Upper lobe of left lung (tissue), 6 donors: ENCODE results near the gene FAM120B. TPM values are rescaled to one million over a fixed set of nuclear protein-coding genes. Genes with fewer than 3 reads are reported as not detected.
"Not testable (repeated sequence)": the region's sequence is repeated elsewhere in the genome, so short reads cannot be mapped to it uniquely, and the experiment has no call there.

ENCODE experiments used
- ATAC-seq, 2 donors: fragments of 200-7000 bp; cut with Tn5 transposase; one replicate each; pipeline ENCODE4 v1.9.1; 2022; ENCODE audit warnings: mild to moderate bottlenecking in 2 of 2, moderate library complexity in 2 of 2; ENCODE audit not compliant: low FRiP score in 2 of 2
- DNase-seq, 2 donors: peaks; one replicate each; pipeline ENCODE4 v3.0.0-alpha.2; 2019 to 2020
- H3K27ac ChIP-seq, 4 donors: fragments of 200-600 bp; sonication (generic); one replicate each; pipeline ENCODE4 v1.5.1; 2016 to 2019
- H3K27me3 ChIP-seq, 4 donors: fragments of 200-600 bp; sonication (generic); one replicate each; pipeline ENCODE4 v1.5.1; 2017 to 2019
- H3K36me3 ChIP-seq, 4 donors: fragments of 200-600 bp; sonication (generic); one replicate each; pipeline ENCODE4 v1.5.1; 2016 to 2019
- H3K4me1 ChIP-seq, 4 donors: fragments of 200-600 bp; sonication (generic); one replicate each; pipeline ENCODE4 v1.5.1; 2018 to 2019
- H3K4me3 ChIP-seq, 4 donors: fragments of 200-600 bp; sonication (generic); one replicate each; pipeline ENCODE4 v1.5.1; 2017 to 2019; ENCODE audit warnings: mild to moderate bottlenecking in 2 of 4, moderate library complexity in 1 of 4
- H3K9me3 ChIP-seq, 4 donors: fragments of 200-600 bp; sonication (generic); one replicate each; pipeline ENCODE4 v1.5.1; 2018 to 2019
- EP300 ChIP-seq, 4 donors: sonication (generic); formaldehyde crosslinking; IDR thresholded peaks; one replicate each; pipeline ENCODE4 v1.5.1; 2017; ENCODE audit warnings: antibody characterized with exemption in 4 of 4, control low read depth in 2 of 4
- POLR2A ChIP-seq, 4 donors: fragments of 450-650 bp; IDR thresholded peaks; one replicate each; pipeline ENCODE4 v1.5.1; 2016 to 2017; ENCODE audit warnings: antibody characterized with exemption in 4 of 4, mild to moderate bottlenecking in 2 of 4
- POLR2AphosphoS5 ChIP-seq, 2 donors: sonication (generic); formaldehyde crosslinking; IDR thresholded peaks; one replicate each; pipeline ENCODE4 v1.5.1; 2017; ENCODE audit warnings: antibody characterized with exemption in 2 of 2
- WGBS, 2 donors: methylation state at CpG; one replicate each; pipeline ENCODE4 v1.1.5; 2017 to 2018; 5-methylcytosine and 5-hydroxymethylcytosine counted together
- total RNA-seq, 6 donors: library from RNA; depleted of rRNA in 4 of 6; stranded (reverse); fragments of >200 nt in 4 of 6; gene quantifications; one replicate each; pipeline versions ENCODE4 v1.1.0 to v1.2.1, GENCODE V29; 2016 to 2021
- TF ChIP-seq, protein P1 (sequence below), 6 experiments: fragments of 450-650 bp in 4 of 6; fragments of 200-600 bp in 2 of 6; sonication (generic) in 2 of 6; IDR thresholded peaks; one replicate each; pipeline ENCODE4 v1.5.1; 2016 to 2019; ENCODE audit warnings: antibody characterized with exemption in 6 of 6
- donor health status: DM: no; HTN: no; CAD: no; lungs with moderate emphysema.
- donor health status: DM: no; HTN: yes; CAD: no; lungs with severe emphysema.

Gene FAM120B
- total RNA-seq, 6 donors from 2014 or later: 20.1 to 51.3 (median 28.3) TPM

DNA sequence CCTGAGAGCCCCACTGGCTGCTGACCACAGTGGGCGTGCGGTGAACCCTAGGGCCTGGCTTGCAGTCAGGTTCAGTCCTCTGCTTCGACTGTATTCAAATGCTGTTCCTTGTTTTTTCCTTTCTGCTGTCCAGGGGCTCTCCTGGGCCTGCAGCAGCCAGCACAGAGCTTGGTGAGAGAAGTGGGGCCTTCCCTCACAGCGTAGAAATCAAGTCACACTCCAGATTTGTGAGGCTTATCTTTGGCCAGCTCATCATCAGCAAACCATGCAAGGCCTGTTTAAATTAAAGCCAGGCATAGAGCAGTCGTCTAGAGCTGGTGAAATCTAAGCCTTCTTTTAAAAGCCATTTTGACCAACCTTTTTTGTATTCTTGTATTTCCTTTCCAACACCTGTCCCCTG lies 8.4 kb downstream of the FAM120B start:
- Histone ChIP-seq H3K4me1 (peaks cover 0 to 40% (median 5%) of the 10 kb centered on the region in 4 donors), H3K27me3 (no peaks in the 10 kb centered on the region)
- no peak for TF ChIP-seq EP300 (IDR thresholded peaks at IDR 0.05)
- TF ChIP-seq POLR2AphosphoS5 (IDR thresholded peaks at IDR 0.05): no peak
- no peak for TF ChIP-seq POLR2A (IDR thresholded peaks at IDR 0.05)
- TF ChIP-seq, protein P1, sequence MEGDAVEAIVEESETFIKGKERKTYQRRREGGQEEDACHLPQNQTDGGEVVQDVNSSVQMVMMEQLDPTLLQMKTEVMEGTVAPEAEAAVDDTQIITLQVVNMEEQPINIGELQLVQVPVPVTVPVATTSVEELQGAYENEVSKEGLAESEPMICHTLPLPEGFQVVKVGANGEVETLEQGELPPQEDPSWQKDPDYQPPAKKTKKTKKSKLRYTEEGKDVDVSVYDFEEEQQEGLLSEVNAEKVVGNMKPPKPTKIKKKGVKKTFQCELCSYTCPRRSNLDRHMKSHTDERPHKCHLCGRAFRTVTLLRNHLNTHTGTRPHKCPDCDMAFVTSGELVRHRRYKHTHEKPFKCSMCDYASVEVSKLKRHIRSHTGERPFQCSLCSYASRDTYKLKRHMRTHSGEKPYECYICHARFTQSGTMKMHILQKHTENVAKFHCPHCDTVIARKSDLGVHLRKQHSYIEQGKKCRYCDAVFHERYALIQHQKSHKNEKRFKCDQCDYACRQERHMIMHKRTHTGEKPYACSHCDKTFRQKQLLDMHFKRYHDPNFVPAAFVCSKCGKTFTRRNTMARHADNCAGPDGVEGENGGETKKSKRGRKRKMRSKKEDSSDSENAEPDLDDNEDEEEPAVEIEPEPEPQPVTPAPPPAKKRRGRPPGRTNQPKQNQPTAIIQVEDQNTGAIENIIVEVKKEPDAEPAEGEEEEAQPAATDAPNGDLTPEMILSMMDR (IDR thresholded peaks at IDR 0.05): no peak

DNA sequence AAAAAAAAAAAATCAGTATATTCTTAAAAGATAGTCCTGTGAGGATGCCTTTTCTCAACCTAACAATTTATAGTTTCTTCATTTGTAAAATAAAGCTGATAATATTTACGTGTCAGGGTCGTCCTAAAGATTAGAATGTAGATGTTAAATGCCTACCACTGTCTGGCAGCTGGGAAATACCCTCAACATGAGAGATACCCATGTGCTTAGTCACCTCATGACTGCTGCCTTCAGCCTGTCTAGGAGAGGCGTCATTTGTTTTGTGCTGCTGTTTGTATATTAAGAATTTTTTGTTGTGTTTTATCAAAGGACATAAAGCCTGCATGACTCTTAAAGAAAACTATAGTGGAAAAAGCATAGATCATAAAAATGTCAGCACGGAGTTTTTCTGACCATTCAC lies 9.5 kb downstream of the FAM120B start:
- Histone ChIP-seq H3K36me3 (peaks cover 0 to 23% (median 2%) of the 10 kb centered on the region in 4 donors), H3K4me3 (no peak overlapping the region), H3K4me1 (peaks cover 0 to 36% (median 5%) of the 10 kb centered on the region in 4 donors), H3K9me3 (no peaks in the 10 kb centered on the region), H3K27ac (no peak overlapping the region), H3K27me3 (no peaks in the 10 kb centered on the region)
- ATAC-seq (no peak), DNase-seq (no peak)
- WGBS, 2 donors: 89 to 94% methylated on average over 4 of the region's 4 CpGs
- TF ChIP-seq POLR2A (IDR thresholded peaks at IDR 0.05) (no peak), EP300 (IDR thresholded peaks at IDR 0.05) (no peak), POLR2AphosphoS5 (IDR thresholded peaks at IDR 0.05) (no peak)
- TF ChIP-seq, protein P1 (IDR thresholded peaks at IDR 0.05): no peak

More for the DNA sequence above, 8.4 kb downstream of the FAM120B start:
- no peaks in the 10 kb centered on the region for H3K9me3 ChIP-seq
- no peak overlapping the region for H3K27ac ChIP-seq
- ATAC-seq (no peak), DNase-seq (peak in 1 of 2 donors; percentile 24)
- 86 to 90% methylated on average over 5 of the region's 5 CpGs for WGBS, 2 donors
- peaks cover 0 to 22% (median under 1%) of the 10 kb centered on the region in 4 donors for H3K36me3 ChIP-seq
- H3K4me3 ChIP-seq: no peak overlapping the region

DNA sequence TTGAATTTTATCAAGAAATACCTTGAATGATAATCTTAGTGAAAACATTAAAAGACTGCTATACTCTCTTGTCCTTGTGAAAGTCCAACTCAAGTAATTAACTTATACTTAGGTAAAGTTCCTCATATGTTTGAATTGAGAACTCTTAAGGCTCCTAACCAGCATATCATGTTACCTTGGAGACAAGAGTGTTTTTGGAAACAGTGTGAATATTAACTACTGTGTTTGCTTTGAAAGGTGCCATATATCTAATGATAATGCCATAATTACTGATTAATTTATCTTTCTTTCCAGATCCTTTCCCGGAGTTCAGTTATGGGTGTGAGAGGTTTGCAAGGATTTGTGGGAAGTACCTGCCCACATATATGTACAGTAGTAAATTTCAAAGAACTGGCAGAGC lies 10.5 kb downstream of the FAM120B start:
- no peak for TF ChIP-seq POLR2A (IDR thresholded peaks at IDR 0.05)
- TF ChIP-seq EP300 (IDR thresholded peaks at IDR 0.05): no peak
- Histone ChIP-seq H3K4me1 (peaks cover 0 to 32% (median 5%) of the 10 kb centered on the region in 4 donors), H3K27ac (peak overlapping the region in 3 of 4 donors; percentile 26 to 45 (median 33)), H3K9me3 (no peaks in the 10 kb centered on the region), H3K27me3 (no peaks in the 10 kb centered on the region), H3K4me3 (no peak overlapping the region), H3K36me3 (peaks cover 0 to 26% (median 4%) of the 10 kb centered on the region in 4 donors)
- WGBS, 2 donors: 48 to 53% methylated on average over 1 of the region's 1 CpG
- DNase-seq: no peak
- ATAC-seq: no peak

DNA sequence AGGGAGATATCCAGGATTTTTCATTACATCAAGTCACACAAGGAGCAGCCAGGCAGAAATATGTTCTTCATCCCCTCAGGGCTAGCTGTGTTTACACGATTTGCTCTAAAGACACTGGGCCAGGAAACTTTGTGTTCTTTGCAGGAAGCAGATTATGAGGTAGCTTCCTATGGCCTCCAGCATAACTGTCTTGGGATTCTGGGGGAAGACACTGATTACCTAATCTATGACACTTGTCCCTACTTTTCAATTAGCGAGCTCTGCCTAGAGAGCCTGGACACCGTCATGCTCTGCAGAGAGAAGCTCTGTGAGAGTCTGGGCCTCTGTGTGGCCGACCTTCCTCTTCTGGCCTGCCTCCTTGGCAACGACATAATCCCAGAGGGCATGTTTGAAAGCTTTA lies 11.2 kb downstream of the FAM120B start:
- DNase-seq: no peak
- no peak overlapping the region for H3K4me3 ChIP-seq
- peak overlapping the region; percentile 26 to 45 (median 30) for H3K27ac ChIP-seq
- H3K9me3 ChIP-seq: no peaks in the 10 kb centered on the region
- no peaks in the 10 kb centered on the region for H3K27me3 ChIP-seq
- peaks cover 0 to 27% (median 4%) of the 10 kb centered on the region in 4 donors for H3K36me3 ChIP-seq
- ATAC-seq: no peak
- TF ChIP-seq EP300 (IDR thresholded peaks at IDR 0.05) (peak in 2 of 4 donors; percentile 89 to 91), POLR2AphosphoS5 (IDR thresholded peaks at IDR 0.05) (peak; percentile 71 to 77), POLR2A (IDR thresholded peaks at IDR 0.05) (no peak)
- TF ChIP-seq, protein P1 (IDR thresholded peaks at IDR 0.05): no peak
- WGBS, 2 donors: 55 to 56% methylated on average over 5 of the region's 5 CpGs
- peaks cover 0 to 27% (median 5%) of the 10 kb centered on the region in 4 donors for H3K4me1 ChIP-seq

DNA sequence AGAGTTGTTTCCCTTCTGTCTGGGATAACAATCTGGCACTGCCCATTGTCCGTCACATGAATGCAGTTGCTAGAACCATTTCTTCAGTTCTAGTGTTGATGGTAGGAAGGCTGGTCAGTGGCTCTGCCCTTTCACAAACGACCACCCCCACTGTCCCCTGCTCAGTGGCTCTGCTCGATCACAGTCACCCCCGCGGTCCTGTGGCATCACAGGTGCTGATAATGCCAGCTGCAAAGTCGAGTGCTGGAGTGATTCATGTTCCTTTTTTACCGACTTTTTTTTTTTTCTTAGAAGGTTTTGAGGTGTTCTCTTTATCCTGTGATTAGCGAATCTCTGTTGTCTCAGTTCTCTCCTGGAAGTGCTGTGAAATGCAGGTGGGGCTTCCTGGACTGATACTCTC lies 22.8 kb downstream of the FAM120B start:
- Histone ChIP-seq H3K27ac (no peak overlapping the region), H3K36me3 (peaks cover 13 to 87% (median 50%) of the 10 kb centered on the region in 4 donors), H3K9me3 (no peaks in the 10 kb centered on the region), H3K27me3 (no peaks in the 10 kb centered on the region), H3K4me3 (no peak overlapping the region), H3K4me1 (no peaks in the 10 kb centered on the region)
- WGBS, 2 donors: 89 to 92% methylated on average over 8 of the region's 8 CpGs
- ATAC-seq (no peak), DNase-seq (peak in 1 of 2 donors; percentile 22)
- no peak for TF ChIP-seq POLR2AphosphoS5 (IDR thresholded peaks at IDR 0.05)
- no peak for TF ChIP-seq EP300 (IDR thresholded peaks at IDR 0.05)
- TF ChIP-seq, protein P1 (IDR thresholded peaks at IDR 0.05): no peak
- no peak for TF ChIP-seq POLR2A (IDR thresholded peaks at IDR 0.05)

DNA sequence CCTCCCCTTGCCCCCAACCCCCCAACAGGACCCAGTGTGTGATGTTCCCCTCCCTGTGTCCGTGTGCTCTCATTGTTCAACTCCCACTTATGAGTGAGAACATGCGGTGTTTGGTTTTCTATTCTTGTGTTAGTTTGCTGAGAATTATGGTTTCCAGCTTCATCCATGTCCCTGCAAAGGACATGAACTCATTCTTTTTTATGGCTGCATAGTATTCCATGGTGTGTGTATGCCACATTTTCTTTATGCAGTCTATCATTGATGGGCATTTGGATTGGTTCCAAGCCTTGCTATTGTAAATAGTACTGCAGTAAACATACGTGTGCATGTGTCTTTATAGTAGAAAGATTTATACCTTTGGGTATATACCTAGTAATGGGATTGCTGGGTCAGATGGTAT lies 28.6 kb downstream of the FAM120B start:
- not testable (repeated sequence) for H3K9me3 ChIP-seq, DNase-seq, ATAC-seq, H3K27me3 ChIP-seq, H3K4me1 ChIP-seq, H3K27ac ChIP-seq, H3K4me3 ChIP-seq
- H3K36me3 ChIP-seq: peaks cover 10 to 51% (median 22%) of the 10 kb centered on the region in 4 donors
- WGBS, 2 donors: 93 to 94% methylated on average over 3 of the region's 3 CpGs
